ENCODE results near the gene ELL2.

The ELL2 gene

GRCh38 chr5:95887977-95888376 is 73.7 kb downstream of the ELL2 start:
- no peak for TF ChIP-seq GATA3 (IDR thresholded peaks at IDR 0.05; ENCODE audit: low read depth, low read length)
- TF ChIP-seq GATA2 (IDR thresholded peaks at IDR 0.05; ENCODE audit: low read depth, low read length), result no peak

- TF ChIP-seq GATA3 (IDR thresholded peaks at IDR 0.05; ENCODE audit: low read depth, low read length) (no peak), GATA2 (IDR thresholded peaks at IDR 0.05; ENCODE audit: low read depth, low read length) (no peak)
These were observed 75.2 kb downstream of the ELL2 start for GRCh38 chr5:95886340-95887044.

DNA sequence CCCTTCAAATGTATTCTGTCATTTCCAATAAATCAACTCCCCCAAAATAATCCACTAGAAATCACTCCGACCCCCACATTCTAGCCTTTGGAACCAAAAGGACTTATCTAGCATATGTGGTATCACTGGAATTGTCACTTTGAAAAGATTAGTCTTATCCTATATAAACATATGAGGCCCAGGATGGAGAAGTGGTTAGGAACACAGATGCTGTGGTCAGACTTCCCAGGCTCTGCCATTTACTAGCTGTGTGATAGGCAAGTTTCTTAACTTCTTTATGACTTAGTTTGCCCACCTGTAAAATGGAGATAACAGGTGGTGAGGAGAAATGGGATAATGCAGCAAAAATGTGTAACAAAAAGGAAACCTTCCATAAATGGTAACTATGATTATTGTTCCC is 77.1 kb downstream of the ELL2 start:
- TF ChIP-seq GATA2 (IDR thresholded peaks at IDR 0.05; ENCODE audit: low read depth, low read length) (no peak), GATA3 (IDR thresholded peaks at IDR 0.05; ENCODE audit: low read depth, low read length) (no peak)

GRCh38 chr5:95884017-95884325 is 77.7 kb downstream of the ELL2 start:
- TF ChIP-seq GATA2 (IDR thresholded peaks at IDR 0.05; ENCODE audit: low read depth, low read length), result no peak
- TF ChIP-seq GATA3 (IDR thresholded peaks at IDR 0.05; ENCODE audit: low read depth, low read length), result no peak

DNA sequence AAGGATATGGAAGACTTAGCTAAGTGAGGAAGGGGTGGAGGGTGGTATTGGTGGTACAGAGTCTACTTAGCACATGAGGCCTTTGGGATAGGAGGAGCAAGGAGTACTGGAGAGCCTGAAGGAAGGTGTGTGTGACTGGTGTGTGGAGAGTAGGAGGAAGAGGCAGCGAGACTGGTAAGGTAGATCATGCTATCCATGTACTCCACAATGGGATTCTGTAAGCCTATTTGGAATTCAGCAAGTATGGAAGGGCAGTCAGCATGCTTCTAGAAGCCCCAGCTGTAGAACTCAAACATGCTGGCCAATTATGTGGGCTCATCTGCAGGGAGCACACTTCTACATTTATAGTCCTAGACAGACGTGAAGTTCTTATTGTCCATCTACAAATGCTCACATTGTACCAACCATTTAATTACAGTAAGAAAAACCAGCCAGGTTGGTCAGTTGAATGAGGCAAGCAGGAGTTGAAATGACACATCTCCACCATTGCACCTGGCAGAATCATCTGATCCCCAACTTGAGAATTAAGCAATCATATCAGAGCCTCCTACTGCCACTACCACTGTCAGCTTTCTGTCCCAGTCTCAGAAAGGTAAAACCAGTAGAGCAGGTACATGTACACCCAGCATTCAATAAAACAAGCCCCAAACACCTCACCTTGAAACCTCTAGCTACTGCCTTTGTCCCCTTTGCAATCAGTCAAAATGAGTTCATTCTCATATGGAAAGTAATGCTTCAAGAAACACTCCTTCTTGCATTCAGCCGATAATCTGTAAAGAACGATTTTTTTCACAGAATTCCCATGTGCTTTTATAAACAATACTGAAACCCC is 78.2 kb downstream of the ELL2 start:
- TF ChIP-seq GATA3 (IDR thresholded peaks at IDR 0.05; ENCODE audit: low read depth, low read length) (no peak), GATA2 (IDR thresholded peaks at IDR 0.05; ENCODE audit: low read depth, low read length) (no peak)

GRCh38 chr5:95881833-95882232 is 79.8 kb downstream of the ELL2 start:
- no peak for TF ChIP-seq GATA2 (IDR thresholded peaks at IDR 0.05; ENCODE audit: low read depth, low read length)
- no peak for TF ChIP-seq GATA3 (IDR thresholded peaks at IDR 0.05; ENCODE audit: low read depth, low read length)

- TF ChIP-seq GATA3 (IDR thresholded peaks at IDR 0.05; ENCODE audit: low read depth, low read length) (no peak), GATA2 (IDR thresholded peaks at IDR 0.05; ENCODE audit: low read depth, low read length) (no peak)
These were observed 81.3 kb downstream of the ELL2 start for GRCh38 chr5:95880081-95880926.

- TF ChIP-seq GATA3 (IDR thresholded peaks at IDR 0.05; ENCODE audit: low read depth, low read length) (no peak), GATA2 (IDR thresholded peaks at IDR 0.05; ENCODE audit: low read depth, low read length) (no peak)
These were observed 82.0 kb downstream of the ELL2 start for GRCh38 chr5:95879661-95880060.

GRCh38 chr5:95878417-95879323 is 83.0 kb downstream of the ELL2 start:
- TF ChIP-seq GATA3 (IDR thresholded peaks at IDR 0.05; ENCODE audit: low read depth, low read length) (no peak), GATA2 (IDR thresholded peaks at IDR 0.05; ENCODE audit: low read depth, low read length) (no peak)

GRCh38 chr5:95876782-95877181 is 84.9 kb downstream of the ELL2 start:
- TF ChIP-seq GATA3 (IDR thresholded peaks at IDR 0.05; ENCODE audit: low read depth, low read length) (no peak), GATA2 (IDR thresholded peaks at IDR 0.05; ENCODE audit: low read depth, low read length) (no peak)

- no peak for TF ChIP-seq GATA2 (IDR thresholded peaks at IDR 0.05; ENCODE audit: low read depth, low read length)
- TF ChIP-seq GATA3 (IDR thresholded peaks at IDR 0.05; ENCODE audit: low read depth, low read length), result no peak
These were observed 87.4 kb downstream of the ELL2 start for GRCh38 chr5:95874246-95874645.

GRCh38 chr5:95873351-95873750 is 88.3 kb downstream of the ELL2 start:
- TF ChIP-seq GATA3 (IDR thresholded peaks at IDR 0.05; ENCODE audit: low read depth, low read length), result no peak
- no peak for TF ChIP-seq GATA2 (IDR thresholded peaks at IDR 0.05; ENCODE audit: low read depth, low read length)

All from SH-SY5Y (cell line).